NCI-H1694 (cell line): ENCODE results near the gene RNF149.
"Not testable (repeated sequence)": the region's sequence is repeated elsewhere in the genome, so short reads cannot be mapped to it uniquely, and the experiment has no call there.

Experiments
- DNase-seq: peaks from one replicate; lab custom pipeline; 2025; lab: John Stamatoyannopoulos, UW

The RNF149 gene

DNA sequence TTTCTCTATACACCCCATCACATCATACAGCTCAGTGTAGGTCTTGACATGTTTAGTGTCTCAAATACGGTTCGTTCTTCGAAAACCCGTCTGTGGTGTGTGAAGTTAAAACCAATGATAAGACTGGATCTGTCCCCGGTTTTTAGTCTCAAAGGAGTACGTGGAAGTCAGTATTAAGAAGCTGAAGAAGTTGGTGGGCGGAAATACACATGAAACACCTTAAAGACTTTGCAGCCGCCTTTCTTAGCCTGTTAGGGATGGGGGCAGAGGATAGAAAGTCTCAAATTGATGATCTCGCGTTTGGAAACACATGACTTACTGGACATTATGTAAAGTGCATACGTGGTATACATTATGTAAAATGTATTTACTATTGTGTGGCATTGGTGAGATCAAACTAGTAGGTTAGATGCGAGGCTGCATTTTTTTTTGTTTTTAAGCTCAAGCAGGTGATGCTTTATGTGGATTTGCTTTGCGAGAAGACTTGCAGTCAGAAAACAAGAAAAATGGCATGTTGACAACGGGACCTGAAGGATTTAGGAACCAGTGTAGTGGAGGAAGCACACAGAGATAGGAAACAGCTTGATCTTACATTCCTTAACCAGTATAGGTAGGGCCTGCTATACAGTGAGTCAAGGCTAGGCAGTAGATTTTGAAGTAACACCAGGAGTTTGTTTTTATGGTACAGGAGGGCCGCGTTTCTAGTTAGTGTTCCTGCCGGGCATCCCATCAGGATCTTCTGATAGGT, 54.6 kb downstream of the RNF149 start:
- DNase-seq = no peak

DNA sequence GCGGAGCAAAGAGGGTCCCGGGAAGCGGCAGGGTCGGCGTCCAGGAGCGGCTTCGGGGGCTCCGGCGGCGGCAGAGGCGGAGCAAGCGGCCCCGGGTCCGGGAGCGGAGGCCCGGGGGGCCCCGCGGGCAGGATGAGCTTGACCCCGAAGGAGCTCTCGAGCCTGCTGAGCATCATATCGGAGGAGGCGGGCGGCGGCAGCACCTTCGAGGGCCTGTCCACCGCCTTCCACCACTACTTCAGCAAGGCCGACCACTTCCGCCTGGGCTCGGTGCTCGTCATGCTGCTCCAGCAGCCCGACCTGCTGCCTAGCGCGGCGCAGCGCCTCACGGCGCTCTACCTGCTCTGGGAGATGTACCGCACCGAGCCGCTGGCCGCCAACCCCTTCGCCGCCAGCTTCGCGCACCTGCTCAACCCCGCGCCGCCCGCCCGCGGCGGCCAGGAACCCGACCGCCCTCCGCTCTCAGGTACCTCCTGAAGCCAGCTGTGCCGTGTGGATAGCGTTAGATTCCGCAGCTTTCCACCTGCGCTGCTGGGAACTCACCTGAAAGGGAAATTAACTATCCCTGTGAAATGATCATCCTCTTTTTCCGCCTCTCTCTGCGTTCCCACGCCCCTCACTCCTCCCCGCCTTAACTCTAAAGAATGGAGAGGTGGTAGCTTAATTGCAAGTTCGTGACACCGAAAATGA, 55.3 kb downstream of the RNF149 start:
- peak; percentile 25 for DNase-seq

DNA sequence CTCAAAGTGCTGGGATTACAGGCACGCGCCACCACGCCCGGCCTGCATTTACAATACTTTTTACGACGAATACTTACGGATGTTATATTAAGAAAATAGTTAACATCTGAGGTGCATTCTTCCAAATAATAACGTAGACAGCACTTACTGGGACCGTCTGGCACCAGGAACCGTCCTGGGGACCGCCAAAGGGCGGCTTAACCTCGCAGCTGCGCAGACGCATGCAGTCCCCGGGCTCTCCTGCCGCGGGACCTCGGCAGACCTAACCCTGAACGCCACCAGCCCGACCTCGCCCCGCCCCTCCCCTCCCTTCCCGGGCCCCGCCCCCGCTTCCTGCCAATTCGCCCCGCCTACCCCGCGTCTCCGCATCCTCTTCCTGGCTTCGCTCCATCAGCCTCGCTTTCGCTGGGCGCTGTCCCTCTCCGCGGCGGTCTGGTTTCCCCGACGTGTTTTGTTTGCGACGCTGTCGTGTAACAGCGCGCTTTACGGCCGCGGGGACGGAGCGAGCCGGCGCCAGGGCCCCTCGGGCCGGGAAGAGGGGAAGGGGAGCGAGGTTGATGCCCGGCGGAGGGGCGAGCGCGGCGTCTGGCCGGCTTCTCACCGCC, 56.0 kb downstream of the RNF149 start, which contains the start of gene CNOT11:
TSS of gene CNOT11 (plus strand) at position 479 of the 605 bp plus-strand sequence. CDS start at position 558, 79 bp downstream.
- DNase-seq = peak; percentile 96

DNA sequence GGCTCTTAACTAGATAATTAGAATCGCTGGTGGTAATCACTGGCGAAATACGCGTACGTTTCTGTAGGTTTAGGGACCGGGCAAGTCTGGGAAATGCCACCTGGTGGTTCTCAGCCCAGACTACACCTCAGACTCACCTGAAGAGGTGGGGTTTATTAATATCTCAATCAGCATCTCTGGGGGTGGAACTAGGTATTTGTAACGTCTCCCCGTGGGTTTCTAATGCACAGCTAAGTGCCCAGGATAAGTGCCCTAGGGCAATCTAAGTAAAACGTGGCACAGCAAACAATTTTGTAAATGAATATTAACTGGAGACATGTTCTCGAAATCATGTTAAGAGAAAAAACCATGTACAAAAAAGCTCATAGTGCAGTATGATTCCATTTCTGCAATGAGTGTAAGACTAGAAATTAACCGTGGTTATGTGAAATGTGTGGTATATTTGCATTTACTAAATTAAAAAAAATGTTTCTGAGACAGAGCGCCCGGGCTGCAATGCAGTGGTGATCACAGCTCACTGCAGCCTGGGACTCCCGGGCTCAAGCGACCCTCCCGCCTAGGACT, 56.6 kb downstream of the RNF149 start:
- DNase-seq = no peak

DNA sequence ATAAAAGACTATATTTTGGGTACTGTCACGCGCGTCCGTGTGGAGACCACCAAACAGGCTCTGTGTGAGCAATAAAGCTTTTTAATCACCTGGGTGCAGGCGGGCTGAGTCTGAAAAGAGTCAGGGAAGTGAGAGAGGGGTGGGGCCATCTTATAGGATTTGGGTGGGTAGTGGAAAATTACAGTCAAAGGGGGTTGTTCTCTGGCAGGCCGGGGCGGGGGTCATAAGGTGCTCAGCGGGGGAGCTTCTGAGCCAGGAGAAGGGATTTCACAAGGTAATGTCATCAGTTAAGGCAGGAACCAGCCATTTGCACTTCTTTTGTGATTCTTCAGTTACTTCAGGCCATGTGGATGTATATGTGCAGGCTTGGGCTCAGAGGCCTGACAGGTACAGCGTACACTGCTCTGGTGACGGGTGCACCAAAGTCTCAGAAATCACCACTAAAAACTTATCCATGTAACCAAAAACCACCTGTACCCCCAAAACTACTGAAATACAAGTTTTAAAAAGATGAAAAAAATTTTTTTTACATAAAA, 57.2 kb downstream of the RNF149 start:
- DNase-seq = not testable (repeated sequence)

DNA sequence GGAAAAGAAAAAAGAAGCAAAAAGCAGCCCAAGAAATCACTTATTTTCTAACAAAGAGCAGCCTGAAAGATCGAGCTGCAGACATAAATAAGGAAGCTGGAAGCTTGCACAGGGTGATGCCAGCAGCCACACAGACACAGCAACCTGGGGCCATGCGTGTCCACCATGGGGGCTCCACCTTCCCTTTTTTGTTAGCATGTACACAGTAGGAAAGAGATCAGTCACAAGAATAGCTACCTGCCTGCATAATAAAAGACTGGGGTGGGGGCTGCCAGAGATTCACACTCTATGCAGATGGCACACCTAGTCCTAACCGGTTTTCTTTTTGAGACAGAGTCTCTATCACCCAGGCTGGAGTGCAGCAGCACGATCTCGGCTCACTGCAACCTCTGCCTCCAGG, 58.7 kb downstream of the RNF149 start:
- no peak for DNase-seq

DNA sequence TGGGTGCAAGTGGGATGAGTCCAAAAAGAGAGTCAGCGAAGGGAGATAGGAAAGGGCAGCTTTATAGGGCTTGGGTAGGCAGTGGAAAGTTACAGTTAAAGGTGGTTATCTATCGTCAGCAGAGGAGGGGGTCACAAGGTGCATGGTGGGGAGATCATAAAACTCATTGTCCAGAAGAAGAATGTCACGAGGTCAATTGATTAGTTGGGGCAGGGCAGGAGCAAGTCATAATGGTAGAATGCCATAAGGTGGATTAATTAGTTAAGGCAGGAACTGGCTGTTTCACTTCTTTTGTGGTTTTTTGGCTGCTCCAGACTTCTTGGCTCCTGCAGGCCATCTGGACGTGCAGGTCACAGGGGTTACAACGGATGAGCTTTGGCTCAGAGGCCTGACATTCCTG, 59.7 kb downstream of the RNF149 start:
- DNase-seq = not testable (repeated sequence)

DNA sequence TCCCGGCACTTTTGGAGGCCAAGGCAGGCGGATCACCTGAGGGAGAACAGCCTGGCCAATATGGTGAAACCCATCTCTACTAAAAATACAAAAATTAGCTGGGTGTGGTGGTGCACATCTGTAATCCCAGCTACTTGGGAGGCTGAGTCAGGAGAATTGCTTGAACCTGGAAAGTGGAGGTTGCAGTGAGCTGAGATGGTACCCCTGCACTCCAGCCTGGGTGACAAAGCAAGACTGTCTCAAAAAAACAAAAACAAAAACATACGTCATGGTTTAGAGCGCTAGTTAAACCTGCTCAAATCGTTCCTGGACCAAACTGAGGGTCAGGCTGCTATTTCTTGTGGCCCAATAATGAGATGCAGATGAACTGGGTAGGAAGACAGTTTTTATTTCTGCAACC, 63.0 kb downstream of the RNF149 start:
- DNase-seq = not testable (repeated sequence)

DNA sequence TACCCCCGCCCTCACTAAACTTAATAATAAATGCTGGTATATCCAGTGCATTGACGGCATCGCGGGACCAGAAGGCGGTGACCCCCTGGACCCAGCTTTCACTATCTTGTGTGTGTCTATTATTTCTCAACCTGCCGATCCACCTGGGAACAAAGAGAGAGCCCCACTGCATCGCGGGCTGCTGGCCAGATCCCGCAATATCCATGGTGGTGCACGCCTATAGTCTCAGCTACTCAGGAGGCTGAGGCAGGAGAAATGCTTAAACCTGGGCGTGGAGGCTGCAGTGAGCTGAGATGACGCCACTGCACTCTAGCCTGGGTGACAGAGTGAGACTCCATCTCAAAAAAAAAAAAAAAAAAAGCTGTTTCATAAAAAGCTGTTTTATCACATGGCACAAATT, 63.6 kb downstream of the RNF149 start:
- DNase-seq = not testable (repeated sequence)

DNA sequence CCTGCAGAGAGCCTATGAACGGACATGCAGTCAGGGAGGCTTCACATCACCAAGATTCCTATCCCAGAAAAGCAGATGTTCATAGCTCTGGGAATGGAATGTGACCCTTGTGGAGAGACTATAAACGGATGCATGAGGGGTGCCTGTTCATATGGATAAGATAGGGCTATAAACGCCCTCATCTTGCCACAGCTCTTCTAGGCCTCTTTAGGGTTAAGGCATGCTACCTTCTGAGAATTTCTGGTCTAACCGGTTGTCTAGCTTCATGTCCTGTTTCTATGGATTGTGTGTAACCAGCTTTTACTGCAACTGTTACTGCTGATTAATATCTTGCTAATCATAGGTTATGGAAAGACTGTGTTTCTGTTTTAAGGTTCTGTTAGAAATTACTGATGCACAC, 64.1 kb downstream of the RNF149 start:
- DNase-seq = not testable (repeated sequence)

DNA sequence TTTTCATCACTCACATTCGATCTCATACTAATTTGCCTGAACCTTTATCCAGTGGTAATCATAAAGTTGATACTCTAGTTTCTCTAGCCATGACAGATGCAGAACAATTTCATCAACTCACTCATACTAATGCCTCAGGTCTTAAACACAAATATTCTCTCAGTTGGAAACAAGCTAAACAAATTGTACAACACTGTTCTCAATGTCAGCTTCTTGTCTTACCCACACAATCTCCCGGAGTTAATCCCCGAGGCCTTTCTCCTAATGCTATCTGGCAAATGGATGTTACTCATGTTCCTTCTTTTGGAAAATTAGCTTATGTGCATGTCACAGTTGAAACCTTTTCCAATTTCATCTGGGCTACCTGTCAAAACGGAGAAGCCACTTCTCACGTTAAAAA, 67.3 kb downstream of the RNF149 start:
- DNase-seq = no peak

DNA sequence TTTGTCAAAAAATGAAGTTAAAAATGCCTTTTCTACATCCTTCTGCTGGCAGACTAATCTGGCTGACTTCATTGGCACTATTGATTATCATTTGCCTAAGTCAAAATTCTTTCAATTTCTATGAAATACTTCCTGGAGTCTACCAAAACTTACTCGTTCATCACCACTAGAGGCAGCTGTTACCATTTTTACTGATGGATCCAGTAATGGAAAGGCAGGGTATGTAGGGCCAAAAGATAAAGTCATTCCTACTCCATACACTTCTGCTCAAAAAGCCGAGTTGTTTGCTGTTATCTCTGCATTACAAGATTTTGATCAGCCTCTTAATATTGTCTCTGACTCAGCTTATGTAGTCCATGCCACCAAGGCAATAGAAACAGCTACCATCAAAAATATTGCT, 67.8 kb downstream of the RNF149 start:
- not testable (repeated sequence) for DNase-seq

DNA sequence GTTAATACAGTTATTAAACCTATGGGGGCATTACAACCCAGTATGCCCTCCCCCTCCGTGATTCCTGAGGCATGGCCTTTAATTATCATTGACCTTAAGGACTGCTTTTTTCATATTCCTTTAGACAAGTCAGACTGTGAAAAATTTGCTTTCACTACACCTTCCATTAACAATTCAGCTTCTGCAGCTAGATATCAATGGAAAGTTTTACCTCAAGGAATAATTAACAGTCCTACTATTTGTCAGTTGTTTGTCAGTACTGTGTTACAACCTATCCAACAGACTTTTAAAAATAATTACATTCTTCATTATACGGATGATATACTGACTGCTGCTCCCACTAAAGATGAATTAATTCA, 68.8 kb downstream of the RNF149 start:
- not testable (repeated sequence) for DNase-seq

DNA sequence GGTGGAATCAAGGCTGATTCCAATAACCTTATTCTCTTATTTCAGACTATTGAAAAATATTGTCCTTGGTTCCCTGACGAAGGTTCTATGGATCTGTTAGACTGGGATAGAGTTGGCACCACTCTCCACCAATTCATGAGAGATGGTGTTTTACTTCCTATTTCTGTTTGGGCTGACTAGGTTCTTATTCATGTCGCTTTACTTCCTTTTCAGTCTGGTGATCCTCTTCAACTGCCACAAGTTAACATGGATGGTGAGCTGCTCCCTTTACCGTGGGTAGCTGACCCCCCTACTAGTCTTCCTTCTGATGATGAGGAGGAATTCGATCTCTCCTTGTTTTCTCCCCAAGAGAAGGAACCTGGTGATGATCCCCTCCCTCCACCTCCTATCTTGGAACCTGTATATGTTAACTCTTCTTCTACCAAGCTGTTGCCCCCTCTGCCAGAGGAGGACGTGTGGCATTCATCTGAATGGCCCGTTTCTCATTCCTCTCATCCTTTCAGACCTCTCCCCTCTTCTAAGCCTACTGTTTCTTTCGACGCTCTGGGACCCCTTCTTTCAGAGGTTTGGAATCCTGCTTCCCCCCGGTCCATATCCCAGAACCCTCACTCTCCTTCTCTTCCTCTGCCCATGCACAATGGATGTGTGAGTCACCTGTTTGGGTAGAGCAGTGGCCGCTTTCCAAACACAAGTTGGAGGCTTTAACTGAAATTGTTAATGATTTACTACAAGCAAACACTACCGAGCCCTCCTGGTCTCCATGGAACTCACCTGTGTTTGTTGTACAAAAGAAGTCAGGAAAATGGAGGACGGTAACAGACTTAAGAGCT, 69.4 kb downstream of the RNF149 start:
- no peak for DNase-seq

DNA sequence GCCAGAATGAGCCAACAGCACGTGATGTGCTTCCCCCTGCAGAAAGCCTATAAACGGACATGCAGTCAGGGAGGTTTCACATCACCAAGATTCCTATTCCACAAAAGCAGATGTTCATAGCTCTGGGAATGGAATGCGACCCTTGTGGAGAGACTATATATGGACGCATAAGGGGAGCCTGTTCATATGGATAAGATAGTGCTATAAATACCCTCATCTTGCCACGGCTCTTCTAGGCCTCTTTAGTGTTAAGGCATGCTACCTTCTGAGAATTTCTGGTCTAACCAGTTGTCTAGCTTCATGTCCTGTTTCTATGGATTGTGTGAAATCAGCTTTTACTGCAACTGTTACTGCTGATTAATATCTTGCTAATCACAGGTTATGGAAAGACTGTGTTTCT, 70.6 kb downstream of the RNF149 start:
- not testable (repeated sequence) for DNase-seq

DNA sequence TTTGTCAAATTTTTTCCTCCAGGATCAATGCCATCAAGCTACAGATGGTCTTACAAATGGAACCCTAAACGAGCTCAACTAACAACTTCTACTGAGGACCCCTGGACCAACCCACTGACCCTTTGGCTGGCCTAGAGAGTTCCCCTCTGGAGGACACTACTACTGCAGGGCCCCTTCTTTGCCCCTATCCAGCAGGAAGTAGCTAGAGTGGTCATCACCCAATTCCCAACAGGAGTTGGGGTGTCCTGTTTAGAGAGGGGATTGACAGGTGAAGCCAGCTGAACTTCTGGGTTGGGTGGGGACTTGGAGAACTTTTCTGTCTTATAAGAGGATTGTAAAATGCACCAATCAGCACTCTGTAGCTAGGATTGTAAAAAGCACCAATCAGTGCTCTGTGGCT, 72.5 kb downstream of the RNF149 start:
- not testable (repeated sequence) for DNase-seq

DNA sequence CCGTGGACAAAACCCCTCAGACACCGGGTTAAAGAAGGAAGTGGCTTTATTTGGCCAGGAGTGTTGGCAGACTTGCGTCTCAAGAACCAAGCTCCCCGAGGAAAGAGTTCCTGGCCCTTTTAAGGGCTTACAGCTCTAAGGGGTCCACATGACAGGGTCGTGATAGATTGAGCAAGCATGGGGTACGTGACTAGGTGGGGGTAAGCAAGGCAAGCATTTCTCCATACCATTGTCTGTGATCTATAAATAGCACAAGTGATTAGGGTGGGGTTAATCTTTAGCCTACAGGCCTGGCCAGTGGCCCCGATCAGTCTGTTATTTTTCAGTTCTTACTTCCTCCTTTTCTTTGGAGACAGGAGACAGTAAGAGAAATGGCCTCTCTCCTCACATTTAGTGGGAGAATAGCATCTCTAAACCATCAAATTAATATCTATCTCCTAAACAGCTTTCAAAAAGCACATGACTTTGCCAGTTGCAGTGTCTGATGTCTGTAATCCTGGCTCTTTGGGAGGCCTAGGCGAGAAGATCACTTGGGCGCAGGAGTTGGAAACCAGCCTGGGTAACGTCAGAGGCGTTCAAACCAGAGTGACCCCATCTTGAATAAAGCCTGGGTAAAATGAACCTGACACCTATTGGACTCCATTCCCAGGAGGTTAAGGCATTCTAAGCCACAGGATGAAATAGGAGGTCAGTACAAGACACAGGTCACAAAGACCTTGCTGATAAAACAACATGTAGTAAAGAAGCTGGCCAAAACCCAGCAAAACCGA, 74.1 kb downstream of the RNF149 start:
- DNase-seq = no peak

DNA sequence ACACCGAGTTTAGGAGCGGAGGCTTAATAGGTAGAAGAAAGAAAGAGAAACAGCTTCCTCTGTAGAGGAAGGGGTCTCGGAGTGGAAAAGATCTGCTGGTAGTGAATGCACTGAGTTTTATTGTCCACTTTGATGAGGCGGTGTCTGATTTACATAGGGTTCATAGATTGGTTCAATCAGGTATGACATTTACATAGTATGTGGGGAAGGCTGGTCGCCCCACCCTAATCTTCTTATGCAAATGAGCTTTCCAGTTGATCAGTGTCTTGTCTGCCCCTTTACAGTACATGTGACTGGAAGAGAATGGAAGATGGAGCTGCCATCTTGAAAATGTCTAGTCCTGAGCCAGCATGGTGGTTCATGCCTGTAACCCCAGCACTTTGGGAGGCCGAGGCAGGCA, 75.7 kb downstream of the RNF149 start:
- no peak for DNase-seq

DNA sequence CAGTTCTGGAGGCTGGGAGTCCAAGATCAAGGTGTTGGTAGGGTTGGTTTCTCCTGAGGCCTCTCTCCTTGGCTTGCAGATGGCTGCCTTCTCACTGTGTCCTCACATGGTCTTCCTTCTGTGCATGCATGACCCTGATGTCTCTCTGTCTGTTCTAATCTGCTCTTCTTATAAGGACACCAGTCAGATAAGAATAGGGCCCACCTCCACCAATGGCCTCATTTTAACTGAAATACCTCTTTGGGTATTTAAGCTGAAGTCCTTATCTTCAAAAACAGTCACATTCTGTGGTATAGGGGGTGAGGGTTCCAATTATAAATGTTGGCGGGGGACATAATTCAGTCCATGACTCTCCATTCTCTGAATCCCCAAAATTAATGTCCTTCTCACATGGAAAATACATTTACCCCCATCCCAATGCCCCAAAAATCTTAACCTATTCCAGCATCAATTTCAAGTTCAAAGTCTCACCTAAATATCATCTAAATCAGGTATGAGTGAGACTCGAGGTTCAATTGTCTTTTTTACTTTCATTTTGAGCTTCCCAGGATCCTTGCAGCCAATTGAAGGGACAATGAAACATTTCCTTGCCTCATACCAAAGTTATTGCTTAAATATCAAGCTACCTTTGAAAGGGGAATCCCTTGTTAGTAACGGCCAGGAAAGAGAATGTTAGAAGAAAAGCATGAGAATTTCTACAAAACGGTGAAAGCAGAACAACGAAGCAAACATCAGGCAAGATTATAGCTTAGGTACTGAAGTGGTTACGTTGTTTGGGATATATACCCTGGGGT, 76.4 kb downstream of the RNF149 start:
- no peak for DNase-seq

DNA sequence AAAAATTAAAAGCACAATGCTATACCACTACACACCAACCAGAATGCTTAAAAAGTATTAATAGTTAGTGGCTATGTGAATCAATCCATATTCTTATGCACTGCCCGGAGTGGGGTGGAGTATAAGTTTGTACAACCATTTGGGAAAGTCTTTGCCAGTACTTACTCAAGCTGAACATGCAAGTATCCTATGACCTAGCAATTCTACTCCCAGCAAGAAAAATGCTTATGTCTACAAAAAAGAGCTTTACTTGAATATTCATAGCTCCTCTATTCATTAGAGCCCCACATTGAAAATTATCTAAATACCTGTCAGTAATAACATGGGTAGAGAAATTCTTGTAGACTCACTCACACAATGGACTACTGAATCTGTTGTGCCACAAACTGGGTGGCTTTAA, 77.3 kb downstream of the RNF149 start:
- no peak for DNase-seq
